Activated CD4-positive, alpha-beta T cell treated with anti-CD3 and anti-CD28 coated beads, Interleukin-2, amount 10 ng/mL, durations not matched to agents 7 days and 5 days (primary cell): ENCODE results near the gene SYCP3. TPM values are rescaled to one million over a fixed set of nuclear protein-coding genes. Genes with fewer than 3 reads are reported as not detected.
A peak's percentile ranks its signal among the peaks of the same experiment; 100 is the strongest.

Source experiments
- CTCF ChIA-PET: fragments of 350-600 bp; sonication (Branson Sonifier 250); formaldehyde crosslinking; loops from one replicate; lab custom pipeline; 2021; ENCODE audit warnings: antibody characterized with exemption; lab: Charles Lee
- POLR2A ChIA-PET: fragments of 350-600 bp; sonication (Branson Sonifier 250); formaldehyde crosslinking; loops from one replicate; lab custom pipeline; 2021; ENCODE audit warnings: antibody characterized with exemption; lab: Charles Lee
- DNase-seq: peaks from one replicate; pipeline ENCODE4 v3.0.0-alpha.2; 2020
- H3K27ac Mint-ChIP-seq: one replicate; pipeline ENCODE4 v1.8.0; 2021; ENCODE audit warnings: mild to moderate bottlenecking, moderate library complexity, mixed read lengths
- H3K27me3 Mint-ChIP-seq: one replicate; pipeline ENCODE4 v1.8.0; 2021; ENCODE audit warnings: mixed read lengths
- H3K36me3 Mint-ChIP-seq: one replicate; pipeline ENCODE4 v1.8.0; 2021; ENCODE audit warnings: low read depth, mixed read lengths
- H3K4me1 Mint-ChIP-seq: one replicate; pipeline ENCODE4 v1.8.0; 2021; ENCODE audit warnings: mixed read lengths
- H3K4me3 Mint-ChIP-seq: one replicate; pipeline ENCODE4 v1.8.0; 2021; ENCODE audit warnings: mild to moderate bottlenecking, moderate library complexity, mixed read lengths
- H3K9me3 Mint-ChIP-seq: one replicate; pipeline ENCODE4 v1.8.0; 2021; ENCODE audit warnings: mixed read lengths
- total RNA-seq, 2 experiments: library from RNA; stranded (reverse); gene quantifications; one replicate each; pipeline ENCODE4 v1.2.3, GENCODE V29; 2021

Gene SYCP3
- total RNA-seq, 2 experiments from 2014 or later = 0.35 to 0.75 TPM

- POLR2A ChIA-PET = no interaction called here
These were observed 36.6 kb upstream of the SYCP3 start for GRCh38 chr12:101775816-101776215.

GRCh38 chr12:101773650-101774162 is 34.4 kb upstream of the SYCP3 start:
- Mint-ChIP-seq H3K36me3 (peaks cover 28% of the 10 kb centered on the region), H3K9me3 (no peaks in the 10 kb centered on the region), H3K4me1 (peaks cover 27% of the 10 kb centered on the region), H3K27me3 (no peaks in the 10 kb centered on the region), H3K27ac (no peak overlapping the region), H3K4me3 (no peak overlapping the region)
- ChIA-PET CTCF (interaction anchor here (0.6 to 2.9 kb wide), 17 partner anchors 8 to 163 kb away, joined by 3 to 43 read pairs (median 5); partner anchors contain the start of gene GNPTAB), POLR2A (interaction anchor here (1.2 kb wide), 1 partner anchor 56 kb away, joined by 5 read pairs; the partner anchor contains the start of gene GNPTAB)
- peak; percentile 77 for DNase-seq

More at GRCh38 chr12:101775816-101776215, 36.6 kb upstream of the SYCP3 start:
- no peak for DNase-seq
- no peak overlapping the region for H3K27ac Mint-ChIP-seq
- H3K4me1 Mint-ChIP-seq = peaks cover 31% of the 10 kb centered on the region
- no peaks in the 10 kb centered on the region for H3K27me3 Mint-ChIP-seq
- no peaks in the 10 kb centered on the region for H3K9me3 Mint-ChIP-seq
- H3K4me3 Mint-ChIP-seq = no peak overlapping the region
- peaks cover 32% of the 10 kb centered on the region for H3K36me3 Mint-ChIP-seq
- CTCF ChIA-PET = interaction anchor here (1.0 to 7.6 kb wide), 3 partner anchors 54 to 89 kb away, joined by 3 to 61 read pairs (median 13); partner anchors contain the start of gene GNPTAB

DNA sequence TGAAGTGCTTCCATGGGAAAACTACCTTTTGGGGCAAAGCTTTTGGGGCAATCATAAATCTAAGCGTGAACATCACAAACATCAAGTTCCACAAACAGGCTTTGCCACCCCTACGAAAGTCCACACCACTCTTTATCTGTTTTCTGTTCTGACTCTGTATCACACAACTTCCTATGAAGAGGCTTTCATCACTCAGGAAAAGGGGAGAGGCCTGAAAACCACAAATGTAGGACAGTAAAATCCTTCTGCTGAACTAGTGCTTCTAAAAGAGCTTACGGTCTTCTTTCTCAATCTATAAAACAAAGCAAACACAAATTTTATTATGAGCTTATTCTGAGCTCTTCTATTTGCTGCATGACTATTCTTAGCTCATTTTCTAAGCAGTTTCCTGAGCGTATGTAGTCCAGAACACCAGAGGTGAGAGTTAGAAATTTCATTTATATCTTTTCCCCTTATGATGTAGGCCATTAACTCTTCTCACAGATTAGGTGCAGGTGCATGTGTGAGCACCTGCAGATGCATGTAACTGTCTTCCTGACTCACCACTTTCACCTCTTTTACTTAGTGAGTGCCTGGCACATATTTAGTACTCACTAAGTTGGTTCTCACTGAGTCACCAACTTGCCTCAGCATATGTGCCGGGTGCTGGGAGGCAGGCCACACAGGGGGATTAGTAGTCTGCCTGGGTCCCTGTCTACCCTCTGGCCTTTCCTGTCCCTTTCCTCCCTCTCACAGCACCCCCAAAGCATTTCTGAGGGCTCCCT is 32.9 kb upstream of the SYCP3 start:
- H3K9me3 Mint-ChIP-seq = no peaks in the 10 kb centered on the region
- H3K4me1 Mint-ChIP-seq = peaks cover 27% of the 10 kb centered on the region
- peak overlapping the region; percentile 60 for H3K27ac Mint-ChIP-seq
- H3K27me3 Mint-ChIP-seq = no peaks in the 10 kb centered on the region
- peaks cover 30% of the 10 kb centered on the region for H3K36me3 Mint-ChIP-seq
- POLR2A ChIA-PET = no interaction called here
- CTCF ChIA-PET = interaction anchor here (0.9 to 2.9 kb wide), 9 partner anchors 9 to 68 kb away, joined by 3 to 43 read pairs (median 6); partner anchors contain the start of gene GNPTAB
- H3K4me3 Mint-ChIP-seq = no peak overlapping the region
- DNase-seq = no peak

GRCh38 chr12:101769865-101770264 is 30.6 kb upstream of the SYCP3 start:
- Mint-ChIP-seq H3K4me3 (no peak overlapping the region), H3K4me1 (peaks cover 24% of the 10 kb centered on the region), H3K27ac (no peak overlapping the region), H3K9me3 (no peaks in the 10 kb centered on the region), H3K27me3 (no peaks in the 10 kb centered on the region), H3K36me3 (peaks cover 35% of the 10 kb centered on the region)
- DNase-seq = no peak
- POLR2A ChIA-PET = no interaction called here
- CTCF ChIA-PET = interaction anchor here (0.9 to 2.0 kb wide), 3 partner anchors 54 to 75 kb away, joined by 3 to 11 read pairs (median 3); partner anchors contain the start of gene GNPTAB

DNA sequence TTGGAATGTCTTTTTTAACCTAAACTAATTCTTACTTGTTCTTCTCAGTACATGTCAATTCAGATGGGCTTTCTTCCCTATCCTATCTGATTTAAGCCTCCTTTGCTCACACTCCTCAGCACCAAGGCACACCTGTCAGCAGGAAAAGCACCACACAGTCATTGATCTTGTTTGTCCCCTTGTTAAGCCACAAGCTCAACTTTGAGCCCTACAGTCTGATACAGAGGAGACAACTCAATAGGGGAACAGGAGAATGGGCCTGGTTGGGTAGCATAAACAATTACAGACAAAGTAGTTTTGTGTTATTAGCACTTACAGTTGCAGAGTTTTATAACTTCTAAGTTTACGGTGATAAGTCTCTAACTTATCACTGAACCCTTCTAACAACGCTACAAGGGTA is 29.5 kb upstream of the SYCP3 start:
- no peaks in the 10 kb centered on the region for H3K9me3 Mint-ChIP-seq
- peaks cover 41% of the 10 kb centered on the region for H3K36me3 Mint-ChIP-seq
- DNase-seq = no peak
- no peaks in the 10 kb centered on the region for H3K27me3 Mint-ChIP-seq
- H3K27ac Mint-ChIP-seq = no peak overlapping the region
- ChIA-PET CTCF (interaction anchor here (0.9 to 2.0 kb wide), 5 partner anchors 9 to 76 kb away, joined by 3 to 11 read pairs (median 5); partner anchors contain the start of gene GNPTAB), POLR2A (no interaction called here)
- peaks cover 20% of the 10 kb centered on the region for H3K4me1 Mint-ChIP-seq
- H3K4me3 Mint-ChIP-seq = no peak overlapping the region

DNA sequence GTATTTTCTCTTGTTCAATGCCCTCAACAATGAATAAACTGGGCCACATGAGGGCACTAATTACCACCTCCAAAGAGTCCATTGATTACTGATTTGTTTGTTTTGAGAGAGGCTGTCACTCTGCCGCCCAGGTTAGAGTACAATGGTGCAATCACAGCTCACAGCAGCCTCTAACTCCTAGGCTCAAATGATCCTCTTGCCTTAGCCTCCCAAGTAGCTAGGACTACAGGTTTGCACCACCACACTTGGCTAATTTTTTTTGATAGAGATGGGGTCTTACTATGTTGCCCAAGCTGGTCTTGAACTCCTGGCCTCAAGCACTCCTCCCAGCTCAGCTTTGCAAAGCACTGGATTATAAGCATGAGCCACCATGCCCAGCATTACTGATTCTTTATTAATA is 28.3 kb upstream of the SYCP3 start:
- Mint-ChIP-seq H3K27ac (no peak overlapping the region), H3K9me3 (no peaks in the 10 kb centered on the region), H3K4me3 (no peak overlapping the region), H3K36me3 (peaks cover 36% of the 10 kb centered on the region), H3K4me1 (peaks cover 13% of the 10 kb centered on the region), H3K27me3 (no peaks in the 10 kb centered on the region)
- POLR2A ChIA-PET = no interaction called here
- DNase-seq = no peak
- CTCF ChIA-PET = interaction anchor here (1.1 to 1.5 kb wide), 4 partner anchors 8 to 68 kb away, joined by 4 to 5 read pairs (median 4); no protein-coding TSS in a partner anchor

GRCh38 chr12:101764051-101764792 is 25.0 kb upstream of the SYCP3 start:
- Mint-ChIP-seq H3K4me3 (no peak overlapping the region), H3K27me3 (no peaks in the 10 kb centered on the region), H3K27ac (no peak overlapping the region), H3K36me3 (peaks cover 24% of the 10 kb centered on the region), H3K4me1 (no peaks in the 10 kb centered on the region), H3K9me3 (no peaks in the 10 kb centered on the region)
- ChIA-PET POLR2A (no interaction called here), CTCF (no interaction called here)
- no peak for DNase-seq

GRCh38 chr12:101763246-101763931 is 24.1 kb upstream of the SYCP3 start:
- Mint-ChIP-seq H3K4me3 (no peak overlapping the region), H3K27ac (no peak overlapping the region), H3K9me3 (no peaks in the 10 kb centered on the region), H3K27me3 (no peaks in the 10 kb centered on the region), H3K36me3 (peaks cover 24% of the 10 kb centered on the region), H3K4me1 (no peaks in the 10 kb centered on the region)
- no peak for DNase-seq
- POLR2A ChIA-PET = no interaction called here
- CTCF ChIA-PET = interaction anchor here (0.6 to 2.4 kb wide), 3 partner anchors 11 to 116 kb away, joined by 3 to 10 read pairs (median 3); no protein-coding TSS in a partner anchor

DNA sequence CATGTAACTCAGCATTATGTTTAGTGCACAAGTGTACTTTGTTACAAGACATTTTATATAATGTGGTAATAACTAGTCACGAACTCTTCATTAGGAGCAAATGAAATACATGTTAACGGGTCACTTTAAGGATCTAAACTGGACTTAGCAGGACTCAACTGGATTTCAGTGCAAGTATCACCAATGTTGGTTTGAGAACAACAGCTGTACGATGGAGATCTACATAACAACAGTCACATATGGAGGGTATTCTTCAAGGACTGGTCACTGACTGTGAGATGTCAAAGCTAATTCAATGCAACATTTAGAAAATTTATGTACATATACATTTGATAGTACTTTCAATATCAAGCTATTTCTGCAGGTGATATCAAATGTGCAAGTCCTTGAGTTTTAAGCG is 22.5 kb upstream of the SYCP3 start:
- Mint-ChIP-seq H3K27ac (no peak overlapping the region), H3K4me1 (no peaks in the 10 kb centered on the region), H3K36me3 (peaks cover 26% of the 10 kb centered on the region), H3K4me3 (no peak overlapping the region), H3K9me3 (no peaks in the 10 kb centered on the region), H3K27me3 (no peaks in the 10 kb centered on the region)
- ChIA-PET CTCF (interaction anchor here (0.9 to 2.4 kb wide), 3 partner anchors 10 to 78 kb away, joined by 3 to 10 read pairs (median 4); partner anchors contain the start of gene GNPTAB), POLR2A (no interaction called here)
- DNase-seq = no peak

GRCh38 chr12:101761350-101761749 is 22.1 kb upstream of the SYCP3 start:
- POLR2A ChIA-PET = no interaction called here
- DNase-seq = no peak
- Mint-ChIP-seq H3K4me3 (no peak overlapping the region), H3K27me3 (no peaks in the 10 kb centered on the region), H3K9me3 (no peaks in the 10 kb centered on the region), H3K4me1 (no peaks in the 10 kb centered on the region), H3K36me3 (peaks cover 30% of the 10 kb centered on the region), H3K27ac (no peak overlapping the region)
- CTCF ChIA-PET = interaction anchor here (0.9 to 2.4 kb wide), 3 partner anchors 9 to 79 kb away, joined by 3 to 10 read pairs (median 4); partner anchors contain the start of gene GNPTAB

- ChIA-PET CTCF (interaction anchor here (0.5 to 1.8 kb wide), 9 partner anchors 9 to 154 kb away, joined by 3 to 6 read pairs (median 4); no protein-coding TSS in a partner anchor), POLR2A (no interaction called here)
- Mint-ChIP-seq H3K9me3 (no peaks in the 10 kb centered on the region), H3K4me1 (no peaks in the 10 kb centered on the region), H3K27me3 (no peaks in the 10 kb centered on the region), H3K4me3 (no peak overlapping the region), H3K27ac (no peak overlapping the region), H3K36me3 (peaks cover 38% of the 10 kb centered on the region)
- DNase-seq = peak; percentile 24
These were observed 20.3 kb upstream of the SYCP3 start for GRCh38 chr12:101759396-101760047.
